NCI-H1092 (cell line): ENCODE measurements around the gene BCL11B.

ENCODE experiments used
- DNase-seq: peaks from one replicate; lab custom pipeline; 2025; lab: John Stamatoyannopoulos, UW

BCL11B gene

GRCh38 chr14:99159341-99160340, 112.4 kb downstream of the BCL11B start:
- DNase-seq: no peak

- no peak for DNase-seq
These were observed 113.3 kb downstream of the BCL11B start for GRCh38 chr14:99158646-99159165.

- DNase-seq: no peak
These were observed 113.8 kb downstream of the BCL11B start for GRCh38 chr14:99158150-99158549.

GRCh38 chr14:99157676-99158075, 114.3 kb downstream of the BCL11B start:
- DNase-seq: no peak

- DNase-seq: no peak
These were observed 114.8 kb downstream of the BCL11B start for GRCh38 chr14:99157246-99157645.

GRCh38 chr14:99156814-99157213, 115.2 kb downstream of the BCL11B start:
- DNase-seq: no peak

- DNase-seq: peak; percentile 4
These were observed 115.9 kb downstream of the BCL11B start for GRCh38 chr14:99156090-99156425.

- DNase-seq: no peak
These were observed 116.6 kb downstream of the BCL11B start for GRCh38 chr14:99155173-99156089.

GRCh38 chr14:99150236-99150635, 121.8 kb downstream of the BCL11B start:
- no peak for DNase-seq

GRCh38 chr14:99148861-99149610, 123.0 kb downstream of the BCL11B start:
- DNase-seq: no peak

- DNase-seq: no peak
These were observed 123.9 kb downstream of the BCL11B start for GRCh38 chr14:99148131-99148530.

- no peak for DNase-seq
These were observed 124.6 kb downstream of the BCL11B start for GRCh38 chr14:99147366-99147740.

- DNase-seq: no peak
These were observed 125.2 kb downstream of the BCL11B start for GRCh38 chr14:99146616-99147365.

GRCh38 chr14:99145307-99145706, 126.7 kb downstream of the BCL11B start:
- DNase-seq: no peak

GRCh38 chr14:99143793-99144192, 128.2 kb downstream of the BCL11B start:
- DNase-seq: no peak

GRCh38 chr14:99143126-99143525, 128.9 kb downstream of the BCL11B start:
- DNase-seq: no peak

- no peak for DNase-seq
These were observed 130.8 kb downstream of the BCL11B start for GRCh38 chr14:99141236-99141635.

GRCh38 chr14:99138999-99139865, 132.8 kb downstream of the BCL11B start:
- DNase-seq: no peak

- no peak for DNase-seq
These were observed 134.0 kb downstream of the BCL11B start for GRCh38 chr14:99137913-99138571.
